HFF-Myc (cell line): ENCODE results near the gene RPL10A.
"Not testable (repeated sequence)": the region's sequence is repeated elsewhere in the genome, so short reads cannot be mapped to it uniquely, and the experiment has no call there.

Experiments
- DNase-seq: peaks from one replicate; pipeline ENCODE4 v3.0.0-alpha.2; 2011; ENCODE audit warnings: low read depth; ENCODE audit errors: extremely low read depth
- H3K4me3 ChIP-seq: replicated peaks from 2 replicates; pipeline ENCODE4 v1.5.1; 2011; ENCODE audit warnings: low read depth, mild to moderate bottlenecking, control low read depth, low read length
- TF ChIP-seq, protein P1 (sequence below): IDR thresholded peaks from 2 replicates; pipeline ENCODE4 v1.5.1; 2012; ENCODE audit warnings: mild to moderate bottlenecking, low read depth, low read length, control low read depth; ENCODE audit errors: missing control alignments

RPL10A gene

DNA sequence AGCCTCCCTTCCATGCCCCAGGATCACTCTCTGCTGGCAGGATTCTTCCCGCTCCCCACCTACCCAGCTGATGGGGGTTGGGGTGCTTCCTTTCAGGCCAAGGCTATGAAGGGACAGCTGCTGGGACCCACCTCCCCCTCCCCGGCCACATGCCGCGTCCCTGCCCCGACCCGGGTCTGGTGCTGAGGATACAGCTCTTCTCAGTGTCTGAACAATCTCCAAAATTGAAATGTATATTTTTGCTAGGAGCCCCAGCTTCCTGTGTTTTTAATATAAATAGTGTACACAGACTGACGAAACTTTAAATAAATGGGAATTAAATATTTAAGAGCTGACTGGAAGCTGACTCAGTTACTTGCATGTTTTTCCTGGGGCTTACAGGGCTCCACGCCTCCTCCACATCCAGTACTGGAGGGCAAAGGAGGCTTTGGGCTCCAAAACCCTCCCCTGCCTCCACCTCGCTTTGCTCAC, 40.3 kb upstream of the RPL10A start:
- DNase-seq, result no peak
- TF ChIP-seq, protein P1, sequence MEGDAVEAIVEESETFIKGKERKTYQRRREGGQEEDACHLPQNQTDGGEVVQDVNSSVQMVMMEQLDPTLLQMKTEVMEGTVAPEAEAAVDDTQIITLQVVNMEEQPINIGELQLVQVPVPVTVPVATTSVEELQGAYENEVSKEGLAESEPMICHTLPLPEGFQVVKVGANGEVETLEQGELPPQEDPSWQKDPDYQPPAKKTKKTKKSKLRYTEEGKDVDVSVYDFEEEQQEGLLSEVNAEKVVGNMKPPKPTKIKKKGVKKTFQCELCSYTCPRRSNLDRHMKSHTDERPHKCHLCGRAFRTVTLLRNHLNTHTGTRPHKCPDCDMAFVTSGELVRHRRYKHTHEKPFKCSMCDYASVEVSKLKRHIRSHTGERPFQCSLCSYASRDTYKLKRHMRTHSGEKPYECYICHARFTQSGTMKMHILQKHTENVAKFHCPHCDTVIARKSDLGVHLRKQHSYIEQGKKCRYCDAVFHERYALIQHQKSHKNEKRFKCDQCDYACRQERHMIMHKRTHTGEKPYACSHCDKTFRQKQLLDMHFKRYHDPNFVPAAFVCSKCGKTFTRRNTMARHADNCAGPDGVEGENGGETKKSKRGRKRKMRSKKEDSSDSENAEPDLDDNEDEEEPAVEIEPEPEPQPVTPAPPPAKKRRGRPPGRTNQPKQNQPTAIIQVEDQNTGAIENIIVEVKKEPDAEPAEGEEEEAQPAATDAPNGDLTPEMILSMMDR, result no peak
- no peak overlapping the region for H3K4me3 ChIP-seq

DNA sequence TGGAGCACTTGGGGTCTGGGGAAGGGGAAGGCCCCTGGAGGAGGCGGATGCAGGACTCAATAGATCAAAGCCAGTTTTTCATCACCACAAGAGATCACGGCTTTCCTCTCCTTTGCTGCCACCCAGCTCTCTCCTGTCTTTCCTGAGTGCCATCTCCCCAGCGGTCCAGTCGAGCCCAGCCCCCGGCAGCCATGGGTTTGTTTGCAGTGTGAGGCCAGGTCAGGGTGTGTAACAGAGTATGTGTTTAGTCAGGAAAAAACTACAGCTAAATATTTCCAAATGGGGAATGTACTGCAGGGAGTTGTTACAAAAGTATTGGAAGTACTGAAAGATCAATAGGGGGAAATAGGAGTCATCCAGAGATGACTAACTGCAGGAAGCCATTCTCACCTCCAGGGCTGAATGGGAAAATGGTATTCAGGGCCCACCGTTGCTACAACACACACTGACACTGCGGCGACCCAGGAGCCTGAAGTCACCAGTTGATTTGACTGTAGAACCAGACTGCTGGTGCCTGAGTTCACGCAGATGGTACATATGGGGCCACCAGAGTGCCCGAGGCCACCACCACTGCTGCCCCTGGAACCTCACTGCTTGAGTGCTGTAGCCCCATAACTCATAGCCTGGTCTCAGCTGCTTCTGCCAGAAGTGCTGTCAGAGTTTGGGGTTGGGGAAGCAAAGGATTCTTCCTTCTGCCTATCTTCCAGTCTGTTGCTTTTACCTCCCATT, 39.6 kb upstream of the RPL10A start:
- DNase-seq, result no peak
- TF ChIP-seq, protein P1, result no peak
- no peak overlapping the region for H3K4me3 ChIP-seq

DNA sequence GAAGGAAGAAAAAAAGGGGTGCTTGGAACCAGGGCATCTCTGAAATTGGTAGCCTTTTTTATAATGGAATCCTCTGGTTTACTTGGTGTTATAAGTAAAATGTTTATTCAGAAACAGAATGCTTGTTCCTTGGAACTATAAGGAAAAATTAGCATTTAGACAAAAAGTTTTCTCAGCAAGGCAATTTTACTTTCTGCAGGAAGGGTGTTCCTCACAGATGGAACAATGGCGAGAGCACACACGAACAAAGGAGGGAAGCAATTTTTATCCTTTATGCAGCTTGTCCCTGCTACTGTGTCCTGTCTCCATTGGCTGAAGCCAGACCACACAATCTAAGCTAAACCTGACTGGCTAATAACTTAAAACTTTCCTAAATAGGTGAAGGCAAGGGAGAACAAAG, 38.7 kb upstream of the RPL10A start:
- TF ChIP-seq, protein P1, result no peak
- H3K4me3 ChIP-seq, result no peak overlapping the region
- DNase-seq, result no peak

DNA sequence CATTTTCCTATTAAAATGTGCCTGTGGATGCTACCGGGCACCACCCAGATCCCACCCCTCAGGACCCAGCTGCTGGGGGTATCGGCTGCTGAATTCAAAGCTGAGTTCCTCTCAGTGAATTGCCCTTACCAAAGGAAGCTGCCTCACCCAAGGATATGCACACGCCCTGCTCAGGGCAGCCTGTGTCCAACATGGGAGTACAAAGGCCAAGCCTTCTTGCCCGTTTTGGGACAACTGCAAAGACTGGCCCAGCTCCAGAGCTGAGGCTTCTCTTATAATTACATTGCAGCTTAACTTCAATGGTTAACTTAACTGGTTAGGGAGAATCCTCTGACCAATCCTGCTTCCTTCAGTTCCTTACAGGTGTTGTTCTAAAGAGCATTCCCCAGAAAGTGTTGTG, 35.9 kb upstream of the RPL10A start:
- TF ChIP-seq, protein P1, result no peak
- DNase-seq, result no peak
- no peak overlapping the region for H3K4me3 ChIP-seq

DNA sequence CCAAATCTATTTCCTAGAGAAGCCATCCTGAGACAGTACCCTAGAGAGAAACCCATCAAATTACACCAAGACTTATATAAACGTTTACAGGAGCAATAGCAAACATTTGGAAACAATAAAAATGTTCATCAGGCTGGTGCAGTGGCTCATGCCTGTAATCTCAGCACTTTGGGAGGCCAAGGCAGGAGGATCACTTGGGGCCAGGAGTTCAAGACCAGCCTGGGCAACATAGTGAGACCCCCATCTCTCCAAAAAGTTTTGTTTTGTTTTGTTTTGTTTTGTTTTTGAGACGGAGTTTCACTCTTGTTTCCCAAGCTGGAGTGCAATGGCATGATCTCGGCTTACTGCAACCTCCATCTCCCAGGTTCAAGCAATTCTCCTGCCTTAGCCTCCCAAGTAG, 35.5 kb upstream of the RPL10A start:
- not testable (repeated sequence) for H3K4me3 ChIP-seq, DNase-seq

DNA sequence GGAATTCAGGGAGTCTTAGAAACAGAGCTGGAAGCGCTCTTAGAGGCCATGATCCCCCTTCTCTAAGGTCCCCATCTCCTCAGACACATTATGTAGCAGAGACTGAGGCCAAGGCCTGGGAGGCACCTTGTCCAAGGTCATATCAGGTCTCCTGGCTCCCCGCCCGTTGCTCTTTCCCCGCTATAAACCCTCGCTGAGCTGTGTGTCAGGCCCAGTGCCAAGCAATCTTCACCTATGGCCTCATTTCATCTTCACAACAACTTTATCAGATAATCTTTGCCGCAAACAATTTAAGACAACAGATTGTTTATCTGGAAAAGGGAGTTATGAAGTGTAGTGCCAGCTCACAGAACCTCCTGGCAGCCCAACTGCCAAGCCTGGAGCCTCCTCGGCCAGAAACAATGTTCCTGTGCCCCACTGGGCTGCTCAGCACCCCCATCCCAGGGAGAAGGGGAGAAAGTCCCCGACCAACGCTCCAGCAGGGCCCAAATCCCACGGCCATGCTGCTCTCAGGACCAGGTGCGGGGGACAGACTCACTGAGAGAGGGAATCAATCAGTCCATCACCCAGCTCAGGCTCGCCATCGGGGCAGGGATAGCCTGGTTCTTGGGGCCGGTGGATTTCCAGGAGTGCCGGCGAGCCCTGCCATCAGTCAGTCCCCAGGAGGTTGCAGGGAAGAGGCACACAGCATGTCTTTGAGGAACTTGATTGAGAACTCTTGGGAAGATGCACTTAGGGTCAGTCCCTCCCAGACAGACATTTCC, 32.9 kb upstream of the RPL10A start:
- DNase-seq, result no peak
- H3K4me3 ChIP-seq, result no peak overlapping the region
- TF ChIP-seq, protein P1, result no peak

DNA sequence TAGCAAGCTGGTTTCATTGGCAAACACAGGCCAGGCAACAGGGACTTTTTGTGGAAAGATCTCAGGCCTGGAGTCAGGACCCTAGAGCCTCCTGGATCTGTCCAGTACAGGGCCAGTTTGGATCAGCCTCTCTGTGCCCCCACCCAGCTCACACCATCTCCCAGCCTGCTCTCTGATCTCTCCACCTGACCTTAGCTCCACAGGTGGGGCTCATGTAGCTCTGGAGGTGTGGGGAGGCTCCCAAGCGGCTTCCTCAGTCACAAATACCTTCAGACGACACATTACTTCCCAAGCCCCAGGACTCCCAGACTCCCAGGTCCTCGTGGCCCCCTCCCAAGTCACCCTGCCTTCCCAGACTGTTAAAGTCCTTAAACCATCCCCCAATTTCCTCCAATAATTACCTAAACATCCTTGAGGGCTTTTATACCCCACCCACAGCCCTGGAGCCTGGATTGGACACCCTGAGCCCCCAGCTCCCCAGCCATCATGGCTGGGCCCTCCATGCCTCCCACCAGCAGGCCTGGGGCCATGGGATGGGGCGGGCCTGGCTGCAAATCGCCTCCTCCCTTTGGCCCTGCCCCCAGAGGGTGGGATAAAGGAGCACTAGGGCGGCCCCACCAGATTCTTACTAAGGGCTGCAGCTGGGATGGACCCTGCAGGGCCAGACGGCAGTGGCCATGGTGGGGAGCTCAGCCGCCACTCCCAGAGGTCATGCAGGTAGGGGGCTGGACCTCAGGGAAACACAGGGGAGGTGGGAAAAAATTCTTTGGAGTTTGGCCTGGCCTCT, 31.9 kb upstream of the RPL10A start:
- DNase-seq, result no peak
- TF ChIP-seq, protein P1, result no peak
- H3K4me3 ChIP-seq, result no peak overlapping the region

DNA sequence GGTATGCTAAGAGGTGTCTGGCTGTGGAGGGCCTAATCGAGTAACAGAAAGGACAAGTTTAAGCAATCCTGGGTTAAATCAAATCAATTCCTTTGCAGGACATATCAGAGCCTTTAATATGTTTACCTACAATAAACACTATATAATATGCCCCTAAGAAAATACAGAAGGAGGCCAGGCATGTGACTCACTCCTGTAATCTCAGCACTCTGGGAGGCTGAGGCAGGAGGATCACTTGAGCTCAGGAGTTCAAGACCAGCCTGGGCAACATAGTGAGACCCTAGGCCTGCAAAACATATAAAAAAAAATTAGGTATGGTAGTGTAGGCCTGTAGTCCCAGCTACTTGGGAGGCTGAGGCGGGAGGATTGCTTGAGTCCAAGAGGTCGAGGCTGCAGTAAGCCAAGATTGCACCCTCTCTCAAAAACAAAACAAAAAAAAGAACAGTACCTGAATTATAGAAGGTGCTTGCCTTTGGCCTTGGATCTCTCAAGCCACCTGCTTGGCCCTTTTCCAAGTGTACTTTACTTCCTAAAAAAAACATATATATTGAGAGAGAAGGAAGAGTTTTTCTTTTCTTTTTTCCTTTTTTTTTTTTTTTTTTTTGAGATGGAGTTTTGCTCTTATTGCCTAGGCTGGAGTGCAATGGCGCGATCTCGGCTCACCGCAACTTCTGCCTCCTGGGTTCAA, 29.7 kb upstream of the RPL10A start:
- not testable (repeated sequence) for H3K4me3 ChIP-seq, DNase-seq
